AG20443 (cell line): ENCODE results near the gene GPM6B.
"Not testable (repeated sequence)": the region's sequence is repeated elsewhere in the genome, so short reads cannot be mapped to it uniquely, and the experiment has no call there.

Experiments used
- DNase-seq: peaks from one replicate; pipeline ENCODE4 v3.0.0; 2012; ENCODE audit warnings: low spot score, mixed read lengths

The GPM6B gene

GRCh38 chrX:13764281-13764680, 52.6 kb downstream of the GPM6B start:
- DNase-seq = no peak

- DNase-seq = no peak
Measured at GRCh38 chrX:13763489-13763888, 53.4 kb downstream of the GPM6B start.

GRCh38 chrX:13761606-13762414, 55.1 kb downstream of the GPM6B start:
- DNase-seq = no peak

GRCh38 chrX:13760426-13760825, 56.5 kb downstream of the GPM6B start:
- no peak for DNase-seq

- DNase-seq = no peak
Measured at GRCh38 chrX:13759152-13759718, 57.7 kb downstream of the GPM6B start.

GRCh38 chrX:13756381-13756780, 60.5 kb downstream of the GPM6B start:
- DNase-seq = no peak

- DNase-seq = no peak
Measured at GRCh38 chrX:13755254-13755653, 61.6 kb downstream of the GPM6B start.

GRCh38 chrX:13754765-13755164, 62.1 kb downstream of the GPM6B start:
- no peak for DNase-seq

- DNase-seq = no peak
Measured at GRCh38 chrX:13752646-13753045, 64.2 kb downstream of the GPM6B start.

- DNase-seq = no peak
Measured at GRCh38 chrX:13752141-13752540, 64.8 kb downstream of the GPM6B start.

- no peak for DNase-seq
Measured at GRCh38 chrX:13750812-13751211, 66.1 kb downstream of the GPM6B start.

- DNase-seq = peak; percentile 11
Measured at GRCh38 chrX:13750204-13750603, 66.7 kb downstream of the GPM6B start.

GRCh38 chrX:13748486-13748885, 68.4 kb downstream of the GPM6B start:
- no peak for DNase-seq

GRCh38 chrX:13747836-13748235, 69.1 kb downstream of the GPM6B start:
- peak; percentile 33 for DNase-seq

GRCh38 chrX:13742397-13743176, 74.3 kb downstream of the GPM6B start:
- no peak for DNase-seq

GRCh38 chrX:13741695-13742094, 75.2 kb downstream of the GPM6B start:
- no peak for DNase-seq

GRCh38 chrX:13734278-13735172, 82.4 kb downstream of the GPM6B start, which contains the start of the genes OFD1 and TRAPPC2:
OFD1 (plus strand) TSS chrX:13734748; CDS start chrX:13735072, 324 bp downstream.
TRAPPC2 (minus strand) TSS chrX:13734620; CDS start chrX:13719963, 14,657 bp downstream.
- peak; percentile 95 for DNase-seq

GRCh38 chrX:13733506-13733905, 83.4 kb downstream of the GPM6B start:
- DNase-seq = no peak

GRCh38 chrX:13732246-13733067, 84.4 kb downstream of the GPM6B start:
- DNase-seq = peak; percentile 16

GRCh38 chrX:13730523-13730922, 86.4 kb downstream of the GPM6B start:
- DNase-seq = not testable (repeated sequence)

GRCh38 chrX:13726583-13726982, 90.3 kb downstream of the GPM6B start:
- DNase-seq = not testable (repeated sequence)
